COLO829 (cell line): ENCODE results near the gene AP1S1.
"Not testable (repeated sequence)": the region's sequence is repeated elsewhere in the genome, so short reads cannot be mapped to it uniquely, and the experiment has no call there.

Experiments
- DNase-seq: peaks from one replicate; pipeline ENCODE4 v3.0.0; 2012; ENCODE audit warnings: low spot score

Gene AP1S1

GRCh38 chr7:101201695-101202602 lies 47.7 kb downstream of the AP1S1 start:
- no peak for DNase-seq

DNA sequence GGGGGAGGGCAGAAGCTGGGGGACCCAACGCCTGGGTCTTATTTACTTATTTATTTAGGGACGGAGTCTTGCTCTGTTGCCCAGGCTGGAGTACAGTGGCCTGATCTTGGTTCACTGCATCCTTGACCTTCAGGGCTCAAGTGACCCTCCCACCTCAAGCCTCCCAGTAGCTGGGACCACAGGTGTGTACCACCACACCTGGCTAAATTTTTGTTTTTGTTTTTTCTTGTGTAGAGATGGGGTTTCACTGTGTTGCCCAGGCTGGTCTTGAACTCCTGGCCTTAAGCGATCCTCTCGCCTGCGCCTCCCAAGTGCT lies 48.3 kb downstream of the AP1S1 start:
- DNase-seq = no peak

DNA sequence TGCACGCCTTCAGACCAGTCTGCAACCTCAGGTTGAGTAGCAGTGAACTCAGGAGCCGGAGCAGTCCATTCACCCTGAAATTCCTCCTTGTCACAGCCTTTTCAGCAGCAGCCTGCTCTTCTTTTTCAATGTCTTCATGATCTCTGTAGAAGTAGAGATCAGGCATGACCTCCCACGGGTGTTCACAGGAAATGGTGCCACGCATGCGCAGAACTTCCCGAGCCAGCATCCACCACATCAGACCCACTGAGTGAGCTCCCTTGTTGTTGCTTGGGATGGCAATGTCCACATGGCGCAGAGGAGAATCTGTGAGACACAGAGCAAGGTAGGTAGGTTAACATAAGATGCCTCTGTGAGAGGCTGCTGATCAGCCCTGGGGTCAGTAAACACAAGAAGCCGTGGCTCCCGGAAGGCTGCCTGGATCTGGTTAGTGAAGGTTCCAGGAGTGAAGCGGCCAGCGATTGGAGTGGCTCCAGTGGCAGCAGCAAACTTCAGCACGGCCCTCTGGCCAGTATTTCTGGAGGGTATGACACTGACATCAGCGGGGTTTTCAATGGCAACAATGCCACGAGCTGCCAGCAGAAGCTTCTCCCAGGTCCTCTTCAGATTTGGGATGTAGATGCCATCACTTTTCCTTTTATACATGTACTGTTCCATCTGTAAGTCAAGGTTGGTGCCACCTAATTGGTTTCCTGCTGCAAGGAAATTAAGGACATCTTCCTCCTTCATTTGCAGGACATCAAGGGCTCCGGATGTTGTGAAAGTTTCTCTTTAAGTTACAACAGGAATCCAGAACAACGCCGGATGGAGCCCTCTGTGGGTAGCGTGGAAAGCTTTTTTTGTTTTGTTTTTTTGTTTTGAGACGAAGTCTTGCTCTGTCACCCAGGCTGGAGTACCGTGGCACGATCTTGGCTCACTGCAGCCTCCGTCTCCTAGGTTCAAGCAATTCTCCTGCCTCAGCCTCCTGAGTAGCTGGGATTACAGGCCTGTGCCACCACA lies 49.8 kb downstream of the AP1S1 start:
- not testable (repeated sequence) for DNase-seq

- DNase-seq = no peak
These were observed 51.8 kb downstream of the AP1S1 start for GRCh38 chr7:101205901-101206664.

GRCh38 chr7:101206665-101207042 lies 52.4 kb downstream of the AP1S1 start:
- no peak for DNase-seq

DNA sequence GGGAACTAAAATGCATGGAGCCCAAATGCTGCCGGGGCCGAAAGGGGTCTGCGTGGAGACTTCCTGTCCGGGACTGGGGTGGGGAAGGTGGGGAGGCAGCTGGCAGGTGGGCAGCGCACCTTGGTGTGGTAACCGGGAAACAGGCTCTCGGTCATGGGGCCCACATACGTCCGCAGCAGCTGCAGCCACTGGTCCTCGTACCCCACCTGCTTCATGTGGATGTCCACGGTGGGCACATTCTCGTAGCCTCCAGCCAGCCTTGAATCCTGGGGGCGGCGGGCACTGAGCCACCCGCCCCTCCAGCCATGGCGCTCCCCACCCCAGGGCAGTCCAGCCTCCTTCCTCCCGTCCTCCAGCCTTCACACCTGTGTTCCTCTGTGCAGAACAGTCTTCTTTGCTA lies 53.2 kb downstream of the AP1S1 start:
- DNase-seq = no peak

- no peak for DNase-seq
These were observed 54.5 kb downstream of the AP1S1 start for GRCh38 chr7:101208794-101209193.

DNA sequence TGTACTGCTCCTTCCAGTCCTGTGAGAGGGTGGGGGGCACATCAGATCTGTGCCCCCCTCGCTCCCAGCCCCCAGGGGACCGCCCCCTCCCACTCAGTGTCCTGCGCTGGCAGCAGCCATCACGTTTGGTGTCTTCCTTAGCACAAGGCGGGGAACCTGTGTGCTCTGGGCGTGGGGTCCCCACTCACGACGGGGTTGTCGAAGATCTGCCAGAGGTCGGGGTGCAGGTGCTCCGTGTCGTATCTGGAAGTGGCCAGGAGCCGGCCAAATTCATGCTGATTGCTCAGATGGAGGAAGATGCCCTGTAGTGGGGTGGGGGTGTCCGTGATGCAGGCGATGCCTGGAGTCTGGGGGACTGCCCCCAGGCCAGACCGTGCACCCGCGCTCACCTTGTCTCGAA lies 55.9 kb downstream of the AP1S1 start:
- DNase-seq = no peak
